ENCODE measurements around the gene ZNF674.
"Not testable (repeated sequence)": the region's sequence is repeated elsewhere in the genome, so short reads cannot be mapped to it uniquely, and the experiment has no call there.

Gene ZNF674

DNA sequence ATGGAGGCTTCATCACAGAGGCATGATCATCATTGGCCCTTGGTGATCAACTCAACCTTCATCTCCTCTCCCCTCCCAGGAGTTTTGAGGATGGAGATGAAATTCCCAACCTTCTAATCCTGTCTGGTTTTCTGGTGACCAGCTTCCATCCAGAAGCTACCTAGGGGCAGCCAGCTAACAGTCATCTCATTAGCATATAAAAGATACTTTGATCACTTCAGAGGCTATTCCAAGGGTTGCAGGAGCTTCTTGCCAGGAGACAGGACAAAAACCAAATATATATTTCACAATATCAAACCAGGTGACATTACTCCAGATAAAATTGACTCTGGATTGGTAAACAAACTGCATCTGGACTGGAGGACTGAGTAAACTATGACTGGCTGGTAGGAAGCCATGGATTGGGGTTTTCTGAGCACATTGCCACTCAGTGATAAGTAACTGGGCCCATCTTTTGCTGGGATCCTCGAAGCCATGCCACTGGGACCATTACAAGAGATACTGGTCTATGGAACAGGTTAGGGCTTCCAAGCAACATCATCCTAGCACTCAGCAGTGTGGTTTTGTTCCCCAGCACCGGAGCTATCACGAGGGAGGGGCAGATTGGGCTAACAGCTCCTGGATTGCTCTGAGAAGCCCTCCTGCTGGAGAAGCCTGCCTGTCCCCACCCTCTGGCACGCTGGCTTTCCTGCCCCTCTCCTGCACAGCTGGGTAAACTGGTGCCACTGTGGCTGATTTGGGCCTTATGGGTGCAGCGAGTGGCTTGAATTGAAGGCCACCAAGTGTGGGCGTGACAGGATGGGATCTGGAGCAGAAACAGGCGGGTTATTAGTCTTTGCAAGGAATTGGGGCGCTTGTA is 84.2 kb downstream of the ZNF674 start:
- not testable (repeated sequence) for DNase-seq

DNA sequence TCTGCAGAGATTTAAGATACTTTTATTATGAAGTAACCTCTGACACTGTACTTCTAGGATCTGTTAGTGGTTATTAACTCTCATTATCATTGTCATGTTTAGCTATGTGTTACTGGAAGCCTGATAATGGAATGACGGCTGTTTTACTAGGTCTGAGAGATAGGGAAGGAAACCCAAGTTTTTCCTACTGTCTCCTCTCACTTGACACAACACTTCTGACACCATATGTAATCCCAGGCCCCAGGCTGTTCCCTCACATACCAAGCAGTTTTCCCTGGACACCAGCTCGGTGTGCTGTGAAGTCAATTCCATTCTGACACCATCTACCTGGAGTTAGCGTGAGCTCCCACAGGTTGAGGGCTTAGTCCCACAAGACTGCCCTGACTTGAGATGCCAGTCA is 85.6 kb downstream of the ZNF674 start:
- no peak for DNase-seq

DNA sequence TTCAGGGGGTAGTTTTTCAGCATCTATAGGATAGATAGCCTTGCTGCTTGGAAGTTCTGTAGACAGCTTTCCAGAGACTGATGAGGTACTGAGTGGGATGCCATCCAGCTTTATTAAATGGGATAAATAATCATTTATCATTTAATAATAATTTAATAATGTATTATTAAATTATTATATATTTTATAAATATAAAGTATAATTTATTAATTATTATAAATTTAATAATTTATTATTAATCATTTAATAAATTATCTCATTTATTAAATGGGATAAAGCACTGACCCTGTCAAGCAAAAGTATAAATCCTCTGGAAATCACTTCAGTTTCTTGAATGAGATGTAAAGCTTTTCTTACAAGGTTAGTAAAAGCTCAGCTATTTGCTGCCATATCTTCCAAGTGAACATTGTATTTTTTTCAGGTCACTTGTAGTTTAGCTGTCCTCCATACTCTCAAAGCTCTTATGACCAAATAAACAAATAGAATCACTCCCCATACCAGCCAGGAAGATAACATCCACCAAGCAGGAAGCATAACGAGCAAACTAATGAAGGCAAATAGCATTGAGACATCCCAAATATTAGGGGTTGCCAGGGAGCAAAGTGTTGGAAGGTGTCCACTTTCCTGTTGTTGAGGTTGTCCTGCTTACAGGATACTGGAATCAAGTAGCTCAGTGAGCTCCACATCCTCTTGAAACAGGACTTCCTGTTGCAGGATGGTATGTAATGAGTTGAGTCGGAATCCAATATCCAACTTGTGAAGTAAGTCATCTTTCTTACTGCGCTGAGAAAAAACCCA is 88.9 kb downstream of the ZNF674 start:
- no peak for DNase-seq
